HG03135 (cell line): Measurements from ENCODE around the gene KRT1.

Experiments used
- ATAC-seq: cut with Tn5 transposase; IDR thresholded peaks from one replicate; pipeline ENCODE4 v1.9.1; 2021; ENCODE audit warnings: mild to moderate bottlenecking, moderate library complexity; ENCODE audit not compliant: unreplicated experiment

KRT1 gene

GRCh38 chr12:52699373-52699772 lies 19.2 kb upstream of the KRT1 start:
- ATAC-seq, result no peak

- ATAC-seq, result no peak
Measured at GRCh38 chr12:52698651-52699340, 18.6 kb upstream of the KRT1 start.

DNA sequence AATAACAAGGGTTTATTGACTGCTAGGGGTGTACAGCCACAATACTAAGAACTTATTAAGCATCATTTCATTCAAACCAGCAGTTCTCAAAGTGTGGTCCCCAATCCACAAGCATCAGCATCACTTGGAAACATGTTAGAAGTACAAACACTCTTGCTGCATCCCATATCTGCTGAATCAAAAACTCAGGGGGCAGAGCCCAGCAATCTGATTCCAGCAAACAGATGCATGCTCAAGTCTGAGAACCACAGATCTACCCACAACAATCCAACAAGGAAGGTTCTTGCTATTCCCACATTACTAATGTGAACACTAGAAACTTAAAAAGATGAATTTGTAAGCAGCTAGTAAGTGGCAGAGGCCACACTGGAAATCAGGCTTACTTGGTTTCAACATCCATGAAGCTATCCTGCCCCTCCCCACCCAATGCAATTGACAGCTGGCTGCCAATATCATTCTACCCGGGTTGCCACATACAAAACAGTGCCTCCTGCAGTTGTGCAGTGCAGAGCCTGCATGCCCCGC lies 16.9 kb upstream of the KRT1 start:
- ATAC-seq, result no peak

GRCh38 chr12:52696588-52696987 lies 16.4 kb upstream of the KRT1 start:
- no peak for ATAC-seq

DNA sequence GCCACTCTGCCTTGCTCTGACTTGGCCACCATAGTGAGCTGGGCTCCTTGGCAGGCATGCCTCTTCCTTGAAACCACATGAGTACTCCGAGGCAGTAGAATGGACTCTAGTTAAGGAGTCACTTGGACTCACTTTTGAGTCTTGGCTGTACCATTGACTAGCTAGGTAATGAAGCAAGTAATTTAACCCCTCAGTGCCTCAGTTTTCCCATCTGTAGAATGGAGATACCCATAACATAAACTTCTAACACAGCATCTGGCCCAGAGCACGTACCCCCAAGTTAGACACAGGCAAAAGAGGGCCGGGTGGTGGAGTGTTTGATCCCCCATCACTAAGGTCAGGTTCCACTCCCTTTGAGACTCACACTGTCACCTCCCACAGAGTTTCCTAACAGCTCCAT lies 14.8 kb upstream of the KRT1 start:
- ATAC-seq, result no peak

GRCh38 chr12:52694151-52694550 lies 13.9 kb upstream of the KRT1 start:
- no peak for ATAC-seq

- no peak for ATAC-seq
Measured at GRCh38 chr12:52693261-52693660, 13.1 kb upstream of the KRT1 start.

- ATAC-seq, result no peak
Measured at GRCh38 chr12:52692254-52692653, 12.0 kb upstream of the KRT1 start.

- ATAC-seq, result no peak
Measured at GRCh38 chr12:52691841-52692150, 11.6 kb upstream of the KRT1 start.

DNA sequence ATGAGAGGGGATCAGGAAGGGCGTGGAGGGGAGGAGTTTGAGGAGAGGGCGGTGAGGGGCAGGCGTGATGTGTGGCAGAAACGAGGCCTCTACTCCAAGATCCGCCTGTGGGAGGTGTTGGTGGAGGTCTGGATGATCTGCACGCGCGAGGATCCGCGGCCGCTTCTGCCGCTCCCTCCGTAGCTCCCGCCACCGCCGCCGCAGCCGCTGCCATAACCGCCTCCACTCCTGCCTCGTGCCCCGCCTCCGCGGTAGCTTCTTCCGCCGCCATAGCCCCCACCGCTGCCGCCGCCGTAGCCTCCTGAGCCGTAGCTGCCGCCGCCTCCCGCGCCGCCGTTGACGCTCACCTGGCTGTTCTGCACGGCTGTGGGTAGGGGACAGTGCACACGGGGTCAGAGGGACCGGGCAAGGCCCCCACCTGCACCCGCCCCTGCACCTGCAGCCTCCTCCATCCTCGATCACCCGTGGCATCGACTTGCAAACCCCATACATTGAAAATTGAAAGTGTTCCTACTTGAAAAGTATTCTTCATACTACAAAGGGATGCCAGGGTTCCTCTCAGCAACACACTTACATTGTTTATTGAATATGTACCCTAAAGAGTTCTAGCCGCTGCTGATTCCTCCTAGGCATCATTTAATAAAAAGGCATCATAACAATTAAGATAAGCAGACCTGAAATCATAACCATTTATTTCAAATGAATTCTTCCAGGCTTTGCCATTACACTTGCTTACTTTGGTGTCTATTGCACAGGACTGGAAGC lies 11.1 kb upstream of the KRT1 start:
- ATAC-seq, result no peak

- ATAC-seq, result no peak
Measured at GRCh38 chr12:52690351-52691075, 10.3 kb upstream of the KRT1 start.

GRCh38 chr12:52689936-52690335 lies 9.7 kb upstream of the KRT1 start:
- no peak for ATAC-seq

DNA sequence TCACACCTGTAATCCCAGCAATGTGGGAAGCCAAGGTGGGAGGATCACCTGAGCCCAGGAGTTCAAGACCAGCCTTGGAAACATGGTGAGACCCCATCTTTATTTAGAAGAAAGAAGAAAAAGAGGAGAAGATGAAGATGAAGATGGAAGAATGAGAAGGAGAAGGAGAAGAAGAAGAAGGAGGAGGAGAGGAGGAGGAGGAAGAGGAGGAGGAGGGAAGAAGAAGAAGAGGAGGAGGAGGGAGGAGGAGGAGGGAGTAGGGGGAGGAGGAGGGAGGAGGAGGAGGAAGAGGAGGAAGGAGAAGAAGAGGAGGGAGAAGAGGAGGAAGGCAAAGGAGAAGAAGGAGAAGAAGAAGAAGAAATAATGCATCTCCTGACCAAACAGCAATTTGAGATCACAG lies 9.0 kb upstream of the KRT1 start:
- no peak for ATAC-seq

GRCh38 chr12:52688481-52688880 lies 8.3 kb upstream of the KRT1 start:
- no peak for ATAC-seq

- ATAC-seq, result no peak
Measured at GRCh38 chr12:52687497-52688385, 7.5 kb upstream of the KRT1 start.

DNA sequence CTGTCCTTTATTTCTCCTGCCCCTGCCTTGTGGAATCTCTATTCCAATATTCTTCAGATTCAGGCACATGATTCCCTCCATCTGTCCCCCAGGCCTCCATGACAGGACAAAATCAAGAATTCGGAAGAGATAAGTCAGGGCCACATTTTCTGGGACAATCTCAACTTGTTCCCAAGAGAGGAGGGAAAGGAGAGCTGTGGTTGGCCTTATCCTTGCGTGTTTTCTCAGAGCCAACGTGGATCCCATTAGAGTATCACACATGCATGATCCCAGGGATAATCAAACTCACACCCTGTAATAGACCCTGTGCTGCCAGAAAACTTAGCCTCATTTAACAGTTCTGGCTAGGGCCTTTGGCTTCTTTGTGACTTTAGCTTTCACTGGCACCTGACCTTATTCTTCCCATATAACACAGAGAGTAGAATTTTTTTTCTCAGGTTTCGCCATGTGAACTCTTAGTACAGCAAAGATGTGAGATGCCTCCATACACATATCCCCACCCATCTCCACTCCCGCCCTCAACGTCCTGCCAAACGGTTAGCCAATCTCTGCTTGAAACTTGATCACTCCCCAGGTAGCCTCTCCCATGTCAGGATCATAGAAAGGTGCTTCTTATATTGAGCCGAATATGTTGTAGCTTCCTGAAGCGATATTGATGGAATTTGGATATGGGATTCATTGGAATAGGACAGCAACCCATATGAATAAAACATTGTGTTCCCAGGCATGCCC lies 6.7 kb upstream of the KRT1 start:
- no peak for ATAC-seq

- ATAC-seq, result no peak
Measured at GRCh38 chr12:52686063-52686462, 5.9 kb upstream of the KRT1 start.

DNA sequence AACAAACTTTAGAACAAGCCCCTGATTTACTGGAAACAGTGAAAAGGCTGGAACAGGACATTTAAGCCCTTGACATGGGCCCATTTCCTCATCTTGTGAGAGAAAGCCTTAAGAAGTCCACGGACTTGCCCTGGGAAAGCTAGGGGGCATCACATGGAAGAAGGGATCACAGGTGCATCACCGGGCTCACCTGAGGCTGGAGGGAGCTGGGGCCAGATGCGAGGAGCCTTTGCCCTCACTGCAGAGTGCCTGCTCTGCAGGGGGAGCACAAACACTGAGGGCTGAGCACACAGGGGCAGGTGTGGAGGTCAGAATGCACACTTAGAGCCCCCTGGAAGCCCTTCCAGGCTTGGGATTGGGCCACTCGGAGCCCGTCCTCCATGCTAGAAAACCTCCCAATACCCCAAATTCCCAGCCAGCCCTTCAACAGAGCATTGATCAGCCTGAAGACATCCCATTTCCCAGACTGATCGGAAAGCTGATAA lies 5.2 kb upstream of the KRT1 start:
- no peak for ATAC-seq

- ATAC-seq, result no peak
Measured at GRCh38 chr12:52684431-52684830, 4.2 kb upstream of the KRT1 start.
